Muscle layer of colon (tissue), 2 donors: ENCODE results near the gene ZNF420.

Experiments used
- H3K27ac ChIP-seq: one replicate; pipeline ENCODE4 v1.7.0; 2013; ENCODE audit warnings: low read depth, mild to moderate bottlenecking, low read length, moderate library complexity
- H3K27me3 ChIP-seq, 2 donors: one replicate each; pipeline ENCODE4 v1.7.0; 2013; ENCODE audit warnings: low read length in 2 of 2, mild to moderate bottlenecking in 2 of 2; ENCODE audit not compliant: insufficient read depth in 2 of 2, control insufficient read depth in 1 of 2
- H3K36me3 ChIP-seq: one replicate; pipeline ENCODE4 v1.7.0; 2013; ENCODE audit warnings: mild to moderate bottlenecking, low read length; ENCODE audit not compliant: insufficient read depth
- H3K4me1 ChIP-seq: one replicate; pipeline ENCODE4 v1.7.0; 2013; ENCODE audit warnings: mild to moderate bottlenecking, low read length; ENCODE audit not compliant: insufficient read depth
- H3K4me3 ChIP-seq, 2 donors: one replicate each; pipeline ENCODE4 v1.7.0; 2013; ENCODE audit warnings: low read length in 2 of 2, low read depth in 1 of 2, mild to moderate bottlenecking in 1 of 2, moderate library complexity in 1 of 2
- H3K9ac ChIP-seq: one replicate; pipeline ENCODE4 v1.7.0; 2013; ENCODE audit warnings: low read length
- H3K9me3 ChIP-seq: one replicate; pipeline ENCODE4 v1.7.0; 2013; ENCODE audit warnings: mild to moderate bottlenecking, low read length
- donor health status: abdominal sarcoma.
- donor health status: Adenocarcinoma of cecum.

The ZNF420 gene

GRCh38 chr19:37160153-37160552 lies 81.9 kb downstream of the ZNF420 start:
- no peak overlapping the region for H3K9ac ChIP-seq

GRCh38 chr19:37165635-37166034 lies 87.4 kb downstream of the ZNF420 start:
- Histone ChIP-seq H3K36me3 (peaks cover 38% of the 10 kb centered on the region), H3K9me3 (peaks cover 27% of the 10 kb centered on the region), H3K27me3 (no peaks in the 10 kb centered on the region), H3K9ac (no peak overlapping the region), H3K4me3 (no peak overlapping the region), H3K4me1 (no peaks in the 10 kb centered on the region), H3K27ac (no peak overlapping the region)

More at GRCh38 chr19:37160153-37160552, 81.9 kb downstream of the ZNF420 start:
- H3K4me1 ChIP-seq, result no peaks in the 10 kb centered on the region
- no peaks in the 10 kb centered on the region for H3K27me3 ChIP-seq
- H3K4me3 ChIP-seq, result no peak overlapping the region
- H3K27ac ChIP-seq, result no peak overlapping the region
- H3K9me3 ChIP-seq, result peaks cover 50% of the 10 kb centered on the region
- H3K36me3 ChIP-seq, result peaks cover 44% of the 10 kb centered on the region

- peak within 1 kb of the TSS; percentile 35 for H3K27ac ChIP-seq
- peak within 1 kb of the TSS; percentile 43 to 81 for H3K4me3 ChIP-seq
- no peaks in the 10 kb centered on the region for H3K27me3 ChIP-seq
- peaks cover 4% of the 10 kb centered on the region for H3K9me3 ChIP-seq
- peak within 1 kb of the TSS; percentile 79 for H3K9ac ChIP-seq
- no peaks in the 10 kb centered on the region for H3K4me1 ChIP-seq
- H3K36me3 ChIP-seq, result peaks cover 16% of the 10 kb centered on the region
Measured at GRCh38 chr19:37172368-37173366, 94.4 kb downstream of the ZNF420 start, which contains the start of gene ZNF585A. ZNF585A (minus strand) TSS chr19:37172695; CDS start chr19:37169910, 2,785 bp downstream.
